ENCODE results near the gene CHSY1. TPM values are rescaled to one million over a fixed set of nuclear protein-coding genes. Genes with fewer than 3 reads are reported as not detected.
A peak's percentile ranks its signal among the peaks of the same experiment; 100 is the strongest.

The CHSY1 gene
- total RNA-seq, 5 donors from 2014 or later (not counting 1 experiment from before 2014, with no cell fraction given) = 10.8 to 17.7 (median 14.8) TPM

GRCh38 chr15:101134780-101135179, 117.1 kb downstream of the CHSY1 start:
- H3K36me3 Mint-ChIP-seq = no peaks in the 10 kb centered on the region
- no peaks in the 10 kb centered on the region for H3K9me3 ChIP-seq
- ChIA-PET CTCF (no interaction called here), POLR2A (no interaction called here)
- H3K36me3 ChIP-seq (ENCODE audit: control insufficient read depth in 2 of 2, extremely low read depth in 1 of 2, insufficient read depth in 1 of 2, low read length in 1 of 2) = no peaks in the 10 kb centered on the region
- peaks cover 22 to 32% (median 29%) of the 10 kb centered on the region in 3 donors for H3K4me1 Mint-ChIP-seq
- H3K27me3 Mint-ChIP-seq = no peaks in the 10 kb centered on the region
- DNase-seq (no peak), ATAC-seq (replicated peaks in 1 of 4) (no peak)
- H3K27me3 ChIP-seq (replicated peaks in 1 of 2; ENCODE audit: control insufficient read depth in 2 of 2, extremely low read depth in 1 of 2, insufficient read depth in 2 of 2, low read length in 1 of 2) = no peaks in the 10 kb centered on the region
- peaks cover 0 to 22% of the 10 kb centered on the region in 2 experiments for H3K4me1 ChIP-seq (ENCODE audit: control insufficient read depth in 1 of 2, extremely low read depth in 1 of 2, insufficient read depth in 2 of 2, low read length in 2 of 2)
- no peak overlapping the region for H3K27ac Mint-ChIP-seq
- H3K4me3 ChIP-seq (ENCODE audit: control insufficient read depth in 1 of 2, extremely low read depth in 1 of 2, low read length in 1 of 2) = no peak overlapping the region
- no CpG with 5 or more reads among the region's 5 CpGs for WGBS (ENCODE audit: insufficient coverage)
- no peak overlapping the region for H3K27ac ChIP-seq (ENCODE audit: low read length)
- H3K9me3 Mint-ChIP-seq = peaks cover 3 to 7% (median 5%) of the 10 kb centered on the region in 3 donors
- H3K4me3 Mint-ChIP-seq = no peak overlapping the region

- Histone ChIP-seq H3K36me3 (ENCODE audit: control insufficient read depth in 2 of 2, extremely low read depth in 1 of 2, insufficient read depth in 1 of 2, low read length in 1 of 2) (no peaks in the 10 kb centered on the region), H3K27ac (ENCODE audit: low read length) (no peak overlapping the region), H3K27me3 (replicated peaks in 1 of 2; ENCODE audit: control insufficient read depth in 2 of 2, extremely low read depth in 1 of 2, insufficient read depth in 2 of 2, low read length in 1 of 2) (no peaks in the 10 kb centered on the region), H3K9me3 (no peaks in the 10 kb centered on the region), H3K4me1 (ENCODE audit: control insufficient read depth in 1 of 2, extremely low read depth in 1 of 2, insufficient read depth in 2 of 2, low read length in 2 of 2) (peaks cover 0 to 22% of the 10 kb centered on the region in 2 experiments), H3K4me3 (ENCODE audit: control insufficient read depth in 1 of 2, extremely low read depth in 1 of 2, low read length in 1 of 2) (no peak overlapping the region)
- H3K9me3 Mint-ChIP-seq = peaks cover 3 to 7% (median 5%) of the 10 kb centered on the region in 3 donors
- WGBS (ENCODE audit: insufficient coverage) = 81% methylated on average over 13 of the region's 13 CpGs
- H3K36me3 Mint-ChIP-seq = no peaks in the 10 kb centered on the region
- H3K27ac Mint-ChIP-seq = no peak overlapping the region
- CTCF ChIA-PET = no interaction called here
- POLR2A ChIA-PET = no interaction called here
- DNase-seq (no peak), ATAC-seq (replicated peaks in 1 of 4) (no peak)
- H3K4me1 Mint-ChIP-seq = peaks cover 26 to 34% (median 31%) of the 10 kb centered on the region in 3 donors
- H3K27me3 Mint-ChIP-seq = no peaks in the 10 kb centered on the region
- H3K4me3 Mint-ChIP-seq = no peak overlapping the region
Observed at GRCh38 chr15:101133751-101134261, 118.0 kb downstream of the CHSY1 start.

GRCh38 chr15:101133181-101133460, 118.7 kb downstream of the CHSY1 start:
- Mint-ChIP-seq H3K9me3 (peaks cover 3 to 7% (median 5%) of the 10 kb centered on the region in 3 donors), H3K4me3 (no peak overlapping the region), H3K27me3 (no peaks in the 10 kb centered on the region), H3K27ac (no peak overlapping the region), H3K4me1 (peaks cover 33 to 37% (median 34%) of the 10 kb centered on the region in 3 donors), H3K36me3 (no peaks in the 10 kb centered on the region)
- Histone ChIP-seq H3K4me3 (ENCODE audit: control insufficient read depth in 1 of 2, extremely low read depth in 1 of 2, low read length in 1 of 2) (no peak overlapping the region), H3K27ac (ENCODE audit: low read length) (no peak overlapping the region), H3K36me3 (ENCODE audit: control insufficient read depth in 2 of 2, extremely low read depth in 1 of 2, insufficient read depth in 1 of 2, low read length in 1 of 2) (no peaks in the 10 kb centered on the region), H3K9me3 (no peaks in the 10 kb centered on the region), H3K27me3 (replicated peaks in 1 of 2; ENCODE audit: control insufficient read depth in 2 of 2, extremely low read depth in 1 of 2, insufficient read depth in 2 of 2, low read length in 1 of 2) (no peaks in the 10 kb centered on the region), H3K4me1 (ENCODE audit: control insufficient read depth in 1 of 2, extremely low read depth in 1 of 2, insufficient read depth in 2 of 2, low read length in 2 of 2) (peaks cover 2 to 23% of the 10 kb centered on the region in 2 experiments)
- CTCF ChIA-PET = no interaction called here
- ATAC-seq (replicated peaks in 1 of 4) = no peak
- no peak for DNase-seq
- whole genome bisulfite sequencing (ENCODE audit: insufficient coverage) = 94% methylated on average over 7 of the region's 8 CpGs
- POLR2A ChIA-PET = no interaction called here

GRCh38 chr15:101132390-101133180, 119.3 kb downstream of the CHSY1 start:
- H3K4me1 Mint-ChIP-seq = peaks cover 36 to 41% (median 37%) of the 10 kb centered on the region in 3 donors
- no peak overlapping the region for H3K27ac Mint-ChIP-seq
- Histone ChIP-seq H3K27me3 (replicated peaks in 1 of 2; ENCODE audit: control insufficient read depth in 2 of 2, extremely low read depth in 1 of 2, insufficient read depth in 2 of 2, low read length in 1 of 2) (no peaks in the 10 kb centered on the region), H3K36me3 (ENCODE audit: control insufficient read depth in 2 of 2, extremely low read depth in 1 of 2, insufficient read depth in 1 of 2, low read length in 1 of 2) (no peaks in the 10 kb centered on the region), H3K4me3 (ENCODE audit: control insufficient read depth in 1 of 2, extremely low read depth in 1 of 2, low read length in 1 of 2) (no peak overlapping the region), H3K9me3 (no peaks in the 10 kb centered on the region), H3K27ac (ENCODE audit: low read length) (no peak overlapping the region), H3K4me1 (ENCODE audit: control insufficient read depth in 1 of 2, extremely low read depth in 1 of 2, insufficient read depth in 2 of 2, low read length in 2 of 2) (peaks cover 2 to 24% of the 10 kb centered on the region in 2 experiments)
- ChIA-PET POLR2A (no interaction called here), CTCF (no interaction called here)
- DNase-seq (no peak), ATAC-seq (replicated peaks in 1 of 4) (no peak)
- peaks cover 3 to 7% (median 5%) of the 10 kb centered on the region in 3 donors for H3K9me3 Mint-ChIP-seq
- H3K27me3 Mint-ChIP-seq = no peaks in the 10 kb centered on the region
- H3K4me3 Mint-ChIP-seq = no peak overlapping the region
- 90% methylated on average over 12 of the region's 20 CpGs for WGBS (ENCODE audit: insufficient coverage)
- H3K36me3 Mint-ChIP-seq = no peaks in the 10 kb centered on the region

- H3K27me3 ChIP-seq (replicated peaks in 1 of 2; ENCODE audit: control insufficient read depth in 2 of 2, extremely low read depth in 1 of 2, insufficient read depth in 2 of 2, low read length in 1 of 2) = no peaks in the 10 kb centered on the region
- DNase-seq (no peak), ATAC-seq (replicated peaks in 1 of 4) (no peak)
- H3K4me3 Mint-ChIP-seq = no peak overlapping the region
- no peaks in the 10 kb centered on the region for H3K27me3 Mint-ChIP-seq
- WGBS (ENCODE audit: insufficient coverage) = 95% methylated on average over 10 of the region's 18 CpGs
- H3K9me3 ChIP-seq = no peaks in the 10 kb centered on the region
- ChIA-PET POLR2A (no interaction called here), CTCF (no interaction called here)
- no peaks in the 10 kb centered on the region for H3K36me3 Mint-ChIP-seq
- H3K36me3 ChIP-seq (ENCODE audit: control insufficient read depth in 2 of 2, extremely low read depth in 1 of 2, insufficient read depth in 1 of 2, low read length in 1 of 2) = no peaks in the 10 kb centered on the region
- H3K4me1 ChIP-seq (ENCODE audit: control insufficient read depth in 1 of 2, extremely low read depth in 1 of 2, insufficient read depth in 2 of 2, low read length in 2 of 2) = peaks cover 8 to 24% of the 10 kb centered on the region in 2 experiments
- H3K27ac Mint-ChIP-seq = peak overlapping the region in 1 of 2 donors; percentile 18
- H3K4me3 ChIP-seq (ENCODE audit: control insufficient read depth in 1 of 2, extremely low read depth in 1 of 2, low read length in 1 of 2) = no peak overlapping the region
- peaks cover 3 to 7% (median 5%) of the 10 kb centered on the region in 3 donors for H3K9me3 Mint-ChIP-seq
- H3K4me1 Mint-ChIP-seq = peaks cover 36 to 41% (median 37%) of the 10 kb centered on the region in 3 donors
- H3K27ac ChIP-seq (ENCODE audit: low read length) = no peak overlapping the region
Observed at GRCh38 chr15:101131489-101132389, 120.1 kb downstream of the CHSY1 start.

- Histone ChIP-seq H3K27me3 (replicated peaks in 1 of 2; ENCODE audit: control insufficient read depth in 2 of 2, extremely low read depth in 1 of 2, insufficient read depth in 2 of 2, low read length in 1 of 2) (no peaks in the 10 kb centered on the region), H3K27ac (ENCODE audit: low read length) (no peak overlapping the region), H3K9me3 (no peaks in the 10 kb centered on the region), H3K4me3 (ENCODE audit: control insufficient read depth in 1 of 2, extremely low read depth in 1 of 2, low read length in 1 of 2) (no peak overlapping the region), H3K4me1 (ENCODE audit: control insufficient read depth in 1 of 2, extremely low read depth in 1 of 2, insufficient read depth in 2 of 2, low read length in 2 of 2) (peaks cover 12 to 27% of the 10 kb centered on the region in 2 experiments), H3K36me3 (ENCODE audit: control insufficient read depth in 2 of 2, extremely low read depth in 1 of 2, insufficient read depth in 1 of 2, low read length in 1 of 2) (no peaks in the 10 kb centered on the region)
- Mint-ChIP-seq H3K27me3 (no peaks in the 10 kb centered on the region), H3K9me3 (peaks cover 3 to 7% (median 5%) of the 10 kb centered on the region in 3 donors), H3K4me3 (no peak overlapping the region), H3K36me3 (no peaks in the 10 kb centered on the region), H3K27ac (peak overlapping the region in 1 of 2 donors; percentile 99), H3K4me1 (peaks cover 34 to 42% (median 39%) of the 10 kb centered on the region in 3 donors)
- no peak for DNase-seq
- ChIA-PET POLR2A (no interaction called here), CTCF (interaction anchor here in 1 of 2 donors (0.7 kb wide), 2 partner anchors 114 to 1098 kb away, joined by 4 to 6 read pairs; no protein-coding TSS in a partner anchor)
- ATAC-seq (replicated peaks in 1 of 4) = no peak
- WGBS (ENCODE audit: insufficient coverage) = no CpG with 5 or more reads among the region's 4 CpGs
Observed at GRCh38 chr15:101129851-101130380, 121.9 kb downstream of the CHSY1 start.
